IMR-90 (cell line): ENCODE measurements around the gene APMAP. TPM values are rescaled to one million over a fixed set of nuclear protein-coding genes. Genes with fewer than 3 reads are reported as not detected.

ENCODE experiments used
- ATAC-seq: fragments of 200-7000 bp; cut with Tn5 transposase; 2 replicates; pipeline ENCODE4 v1.9.1; 2020; ENCODE audit warnings: low read depth, mild to moderate bottlenecking, moderate library complexity
- BruUV-seq: library from RNA; stranded (reverse); fragments of 400-500 nt; replicated peaks from 2 replicates; lab custom pipeline; 2021; lab: Mats Ljungman, UMichigan
- CTCF ChIA-PET: fragments of 300-600 bp; formaldehyde crosslinking; extraction: SDS; loops from one replicate; lab custom pipeline; 2021; ENCODE audit warnings: antibody characterized with exemption; lab: Yijun Ruan, JAX
- POLR2A ChIA-PET: fragments of 300-600 bp; sonication (Branson Sonifier 250); formaldehyde crosslinking; loops from one replicate; lab custom pipeline; 2022; ENCODE audit warnings: antibody characterized with exemption; ENCODE audit not compliant: unreplicated experiment; lab: Charles Lee
- DNase-seq: peaks from one replicate; pipeline ENCODE4 v3.0.0; 2013
- H2AFZ ChIP-seq: replicated peaks from 2 replicates; pipeline ENCODE3; 2013; ENCODE audit warnings: low read length, mild to moderate bottlenecking; ENCODE audit not compliant: poor library complexity
- H2AK5ac ChIP-seq: 2 replicates; pipeline ENCODE4 v1.6.1; 2013; ENCODE audit warnings: low read depth, low read length, inconsistent platforms
- H2AK9ac ChIP-seq: replicated peaks from 2 replicates; pipeline ENCODE3; 2013; ENCODE audit warnings: mild to moderate bottlenecking, low read depth, low read length, moderate library complexity; ENCODE audit not compliant: poor library complexity
- H2BK120ac ChIP-seq: 2 replicates; pipeline ENCODE4 v1.6.1; 2013; ENCODE audit warnings: low read depth, low read length, inconsistent platforms
- H2BK15ac ChIP-seq: 3 replicates; pipeline ENCODE4 v1.6.1; 2013; ENCODE audit warnings: low read depth, low read length, inconsistent platforms
- H2BK20ac ChIP-seq: 2 replicates; pipeline ENCODE4 v1.6.1; 2013; ENCODE audit warnings: low read depth, mild to moderate bottlenecking, inconsistent platforms, low read length, moderate library complexity
- H2BK5ac ChIP-seq: 2 replicates; pipeline ENCODE4 v1.6.1; 2013; ENCODE audit warnings: mild to moderate bottlenecking, low read depth, low read length, inconsistent platforms; ENCODE audit not compliant: poor library complexity, severe bottlenecking
- H3K14ac ChIP-seq: replicated peaks from 2 replicates; pipeline ENCODE4 v1.6.1; 2013; ENCODE audit warnings: low read depth, low read length, inconsistent platforms
- H3K18ac ChIP-seq: 2 replicates; pipeline ENCODE4 v1.6.1; 2013; ENCODE audit warnings: low read depth, low read length, control low read depth
- H3K23ac ChIP-seq: 2 replicates; pipeline ENCODE4 v1.6.1; 2013; ENCODE audit warnings: low read depth, low read length, inconsistent platforms
- H3K27ac ChIP-seq: 2 replicates; pipeline ENCODE4 v1.5.1; 2013; ENCODE audit warnings: mild to moderate bottlenecking, control low read depth, low read length; ENCODE audit not compliant: insufficient read depth
- H3K27me3 ChIP-seq: 2 replicates; pipeline ENCODE4 v1.6.1; 2013; ENCODE audit warnings: low read length; ENCODE audit not compliant: control insufficient read depth, insufficient read depth
- H3K36me3 ChIP-seq: 2 replicates; pipeline ENCODE4 v1.6.1; 2013; ENCODE audit warnings: low read length, mixed read lengths; ENCODE audit not compliant: control insufficient read depth, insufficient read depth
- H3K4ac ChIP-seq: 2 replicates; pipeline ENCODE4 v1.6.1; 2013; ENCODE audit warnings: low read depth, low read length, inconsistent platforms
- H3K4me1 ChIP-seq: 2 replicates; pipeline ENCODE4 v1.6.1; 2013; ENCODE audit warnings: low read length, mixed read lengths; ENCODE audit not compliant: control insufficient read depth, insufficient read depth
- H3K4me2 ChIP-seq: 2 replicates; pipeline ENCODE4 v1.6.1; 2013; ENCODE audit warnings: low read depth, mild to moderate bottlenecking, control low read depth, low read length, moderate library complexity
- H3K4me3 ChIP-seq: 2 replicates; pipeline ENCODE4 v1.5.1; 2013; ENCODE audit warnings: low read depth, mild to moderate bottlenecking, control low read depth, low read length, moderate library complexity; ENCODE audit not compliant: insufficient read depth
- H3K56ac ChIP-seq: 2 replicates; pipeline ENCODE4 v1.6.1; 2013; ENCODE audit warnings: low read length, inconsistent platforms; ENCODE audit not compliant: insufficient read depth; ENCODE audit errors: extremely low read depth
- H3K79me1 ChIP-seq, 2 experiments: 2 replicates each; pipeline ENCODE4 v1.6.1; 2013; ENCODE audit warnings: low read length in 2 of 2, inconsistent platforms in 1 of 2, low read depth in 1 of 2
- H3K9ac ChIP-seq: 2 replicates; pipeline ENCODE4 v1.6.1; 2013; ENCODE audit warnings: low read depth, low read length, control low read depth
- H3K9me1 ChIP-seq: 2 replicates; pipeline ENCODE4 v1.6.1; 2013; ENCODE audit warnings: low read length, inconsistent platforms; ENCODE audit not compliant: insufficient read depth
- H3K9me3 ChIP-seq: 2 replicates; pipeline ENCODE4 v1.6.1; 2013; ENCODE audit warnings: low read length; ENCODE audit not compliant: control insufficient read depth, insufficient read depth
- H4K20me1 ChIP-seq: 2 replicates; pipeline ENCODE4 v1.6.1; 2013; ENCODE audit warnings: low read length, inconsistent platforms; ENCODE audit not compliant: insufficient read depth
- H4K5ac ChIP-seq: 2 replicates; pipeline ENCODE4 v1.6.1; 2013; ENCODE audit warnings: mild to moderate bottlenecking, low read depth, low read length, control low read depth
- H4K8ac ChIP-seq, 2 experiments: 2 replicates each; pipeline ENCODE4 v1.6.1; 2013; ENCODE audit warnings: low read depth in 2 of 2, low read length in 2 of 2, control low read depth in 1 of 2, inconsistent platforms in 1 of 2
- H4K91ac ChIP-seq: 2 replicates; pipeline ENCODE4 v1.6.1; 2013; ENCODE audit warnings: low read depth, low read length, inconsistent platforms; ENCODE audit not compliant: insufficient read depth
- CHD1 ChIP-seq: IDR thresholded peaks from 2 replicates; pipeline ENCODE4 v1.6.1; 2012; ENCODE audit warnings: low read depth, low read length, improper control_type of control experiment
- MAFK ChIP-seq: IDR thresholded peaks from 2 replicates; pipeline ENCODE4 v1.6.1; 2012; ENCODE audit warnings: low read depth, low read length, improper control_type of control experiment
- MXI1 ChIP-seq: IDR thresholded peaks from 2 replicates; pipeline ENCODE4 v1.6.1; 2012; ENCODE audit warnings: low read depth, mild to moderate bottlenecking, low read length, moderate library complexity, borderline replicate concordance
- RAD21 ChIP-seq: IDR thresholded peaks from 2 replicates; pipeline ENCODE4 v1.6.1; 2012; ENCODE audit warnings: low read length, improper control_type of control experiment
- RCOR1 ChIP-seq: IDR thresholded peaks from 2 replicates; pipeline ENCODE4 v1.6.1; 2012; ENCODE audit warnings: mild to moderate bottlenecking, low read length, improper control_type of control experiment; ENCODE audit not compliant: insufficient replicate concordance
- SMC3 ChIP-seq: fragments of 150-350 bp; IDR thresholded peaks from 2 replicates; pipeline ENCODE4 v1.6.1; 2016; ENCODE audit warnings: low read depth, mild to moderate bottlenecking, antibody characterized with exemption, low read length, moderate library complexity
- WGBS, 2 experiments: methylation state at CpG; one replicate each; pipeline versions ENCODE4 v1.1.5 to v1.1.7; 2013; ENCODE audit warnings: missing lambda C conversion rate in 2 of 2; ENCODE audit not compliant: insufficient read length in 1 of 2; ENCODE audit errors: extremely low coverage in 2 of 2; 5-methylcytosine and 5-hydroxymethylcytosine counted together
- dilution Hi-C: fragments of 300-500 bp; cut with HindIII; formaldehyde crosslinking; loops from one replicate; pipeline ENCODE4 v1.14.3; 2018; ENCODE audit warnings: low sequenced_read_pairs; ENCODE audit not compliant: unreplicated experiment
- in situ Hi-C: fragments of 300-500 bp; cut with MboI; formaldehyde crosslinking; loops from 3 replicates; pipeline ENCODE4 v1.14.3; 2019; ENCODE audit warnings: low sequenced_read_pairs, inconsistent platforms, mixed read lengths
- intact Hi-C: fragments of 100-400 bp; cut with micrococcal nuclease; formaldehyde crosslinking; loops from 2 replicates; pipeline ENCODE4 v1.10.0; 2022
- polyA plus RNA-seq, 3 experiments: library from polyadenylated mRNA; depleted of rRNA; stranded (reverse); fragments of >200 nt; gene quantifications; 2 replicates each; pipeline ENCODE4 v1.2.3, GENCODE V29; 2012; ENCODE audit warnings: low replicate concordance in 1 of 3
- total RNA-seq: library from RNA; depleted of rRNA; stranded (reverse); fragments of >200 nt; gene quantifications from 2 replicates; pipeline ENCODE4 v1.2.3, GENCODE V29; 2012
- TF ChIP-seq, protein P1 (sequence below): fragments of 150-350 bp; IDR thresholded peaks from 2 replicates; pipeline ENCODE4 v1.6.1; 2016; ENCODE audit warnings: low read depth, mild to moderate bottlenecking, low read length, moderate library complexity, borderline replicate concordance
- TF ChIP-seq, protein P2 (sequence below): conservative IDR thresholded peaks from 2 replicates; pipeline ENCODE4 v1.5.1; 2012; ENCODE audit warnings: mild to moderate bottlenecking, low read depth, low read length, improper control_type of control experiment

APMAP gene
- total and polyA plus RNA-seq, 2 of the 4 experiments (the other 2 are of a cell fraction) = 67.2 to 88.8 TPM

DNA sequence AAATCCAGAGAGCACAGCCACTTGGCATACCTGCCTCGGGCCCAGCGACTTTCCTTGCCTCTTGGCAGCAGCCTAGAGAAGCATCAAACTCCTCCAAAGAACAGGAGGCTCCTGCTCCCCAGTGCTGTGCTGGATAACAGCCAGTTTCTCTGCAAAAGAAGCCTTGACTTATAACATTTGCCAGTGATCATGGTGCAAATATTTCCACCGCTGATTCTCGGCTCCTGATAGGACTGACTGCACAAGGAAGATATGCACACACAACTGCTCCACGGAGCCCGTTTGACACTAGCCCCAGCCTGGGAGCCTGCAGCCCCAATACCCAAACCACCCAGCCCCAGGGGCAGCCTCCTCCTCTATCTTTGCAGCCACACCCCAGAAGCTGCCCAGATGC, 47.9 kb upstream of the APMAP start:
- Histone ChIP-seq H3K23ac (no peak overlapping the region), H4K20me1 (no peaks in the 10 kb centered on the region; the same call in 1 of the 2 replicates), H3K4me1 (peaks cover 7% of the 10 kb centered on the region; the same call in 1 of the 2 replicates), H2AFZ (no peak overlapping the region), H3K9ac (no peak overlapping the region), H3K4me3 (no peak overlapping the region), H3K14ac (no peak overlapping the region), H4K5ac (no peak overlapping the region), H2AK9ac (no peak overlapping the region), H3K4ac (no peak overlapping the region), H2AK5ac (no peak overlapping the region), H3K27me3 (peaks cover 12% of the 10 kb centered on the region), H2BK120ac (no peak overlapping the region), H3K9me3 (no peaks in the 10 kb centered on the region), H3K36me3 (no peaks in the 10 kb centered on the region), H3K27ac (peak overlapping the region; percentile 46; the same call in 1 of the 2 replicates), H4K8ac (no peak overlapping the region), H3K4me2 (peak overlapping the region; percentile 1; the same call in 1 of the 2 replicates), H3K9me1 (peaks cover 3% of the 10 kb centered on the region; the same call in 1 of the 2 replicates), H2BK20ac (no peak overlapping the region), H2BK5ac (no peak overlapping the region), H4K91ac (no peak overlapping the region), H3K79me1 (no peaks in the 10 kb centered on the region), H3K56ac (no peak overlapping the region), H2BK15ac (no peak overlapping the region), H3K18ac (no peak overlapping the region; the same call in 1 of the 2 replicates)
- WGBS, 2 experiments = 0% methylated on average over 4 of the region's 6 CpGs; no CpG with 5 or more reads in 1 of the 2 experiments
- in situ Hi-C loops (no loop called here), dilution Hi-C loops (no loop called here), intact Hi-C loops (loop anchor here (2.0 kb wide), 1 partner anchor 40 kb away; no protein-coding TSS in a partner anchor)
- no TSS peak for BruUV-seq
- DNase-seq = peak; percentile 78
- TF ChIP-seq, protein P1, sequence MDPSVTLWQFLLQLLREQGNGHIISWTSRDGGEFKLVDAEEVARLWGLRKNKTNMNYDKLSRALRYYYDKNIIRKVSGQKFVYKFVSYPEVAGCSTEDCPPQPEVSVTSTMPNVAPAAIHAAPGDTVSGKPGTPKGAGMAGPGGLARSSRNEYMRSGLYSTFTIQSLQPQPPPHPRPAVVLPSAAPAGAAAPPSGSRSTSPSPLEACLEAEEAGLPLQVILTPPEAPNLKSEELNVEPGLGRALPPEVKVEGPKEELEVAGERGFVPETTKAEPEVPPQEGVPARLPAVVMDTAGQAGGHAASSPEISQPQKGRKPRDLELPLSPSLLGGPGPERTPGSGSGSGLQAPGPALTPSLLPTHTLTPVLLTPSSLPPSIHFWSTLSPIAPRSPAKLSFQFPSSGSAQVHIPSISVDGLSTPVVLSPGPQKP = no peak
- TF ChIP-seq RAD21 (no peak), SMC3 (no peak), MXI1 (no peak), MAFK (no peak), CHD1 (no peak), RCOR1 (no peak)
- TF ChIP-seq, protein P2, sequence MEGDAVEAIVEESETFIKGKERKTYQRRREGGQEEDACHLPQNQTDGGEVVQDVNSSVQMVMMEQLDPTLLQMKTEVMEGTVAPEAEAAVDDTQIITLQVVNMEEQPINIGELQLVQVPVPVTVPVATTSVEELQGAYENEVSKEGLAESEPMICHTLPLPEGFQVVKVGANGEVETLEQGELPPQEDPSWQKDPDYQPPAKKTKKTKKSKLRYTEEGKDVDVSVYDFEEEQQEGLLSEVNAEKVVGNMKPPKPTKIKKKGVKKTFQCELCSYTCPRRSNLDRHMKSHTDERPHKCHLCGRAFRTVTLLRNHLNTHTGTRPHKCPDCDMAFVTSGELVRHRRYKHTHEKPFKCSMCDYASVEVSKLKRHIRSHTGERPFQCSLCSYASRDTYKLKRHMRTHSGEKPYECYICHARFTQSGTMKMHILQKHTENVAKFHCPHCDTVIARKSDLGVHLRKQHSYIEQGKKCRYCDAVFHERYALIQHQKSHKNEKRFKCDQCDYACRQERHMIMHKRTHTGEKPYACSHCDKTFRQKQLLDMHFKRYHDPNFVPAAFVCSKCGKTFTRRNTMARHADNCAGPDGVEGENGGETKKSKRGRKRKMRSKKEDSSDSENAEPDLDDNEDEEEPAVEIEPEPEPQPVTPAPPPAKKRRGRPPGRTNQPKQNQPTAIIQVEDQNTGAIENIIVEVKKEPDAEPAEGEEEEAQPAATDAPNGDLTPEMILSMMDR = no peak
- ATAC-seq = peak; percentile 86
- ChIA-PET CTCF (no interaction called here), POLR2A (no interaction called here)
